Measurements from ENCODE around the gene APOE.

DNA sequence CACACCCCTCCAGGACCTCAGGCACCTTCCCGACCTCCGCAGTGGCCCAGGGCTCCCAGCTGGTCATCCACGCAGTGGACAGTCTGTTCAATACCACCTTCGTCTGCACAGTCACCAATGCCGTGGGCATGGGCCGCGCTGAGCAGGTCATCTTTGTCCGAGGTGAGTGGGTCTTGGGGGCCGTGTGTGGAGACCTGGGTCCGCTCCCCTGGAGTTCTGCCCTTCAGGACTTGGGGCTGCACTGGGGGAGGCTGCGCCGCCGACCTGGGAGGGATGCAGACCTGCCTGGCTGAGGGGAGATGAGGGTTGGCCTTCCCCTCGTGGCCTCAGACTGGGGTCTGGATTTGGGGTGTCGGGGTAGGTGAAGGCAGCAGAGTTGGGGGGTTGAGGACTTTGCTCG is 31.3 kb upstream of the APOE start:
- TF ChIP-seq, protein P1, sequence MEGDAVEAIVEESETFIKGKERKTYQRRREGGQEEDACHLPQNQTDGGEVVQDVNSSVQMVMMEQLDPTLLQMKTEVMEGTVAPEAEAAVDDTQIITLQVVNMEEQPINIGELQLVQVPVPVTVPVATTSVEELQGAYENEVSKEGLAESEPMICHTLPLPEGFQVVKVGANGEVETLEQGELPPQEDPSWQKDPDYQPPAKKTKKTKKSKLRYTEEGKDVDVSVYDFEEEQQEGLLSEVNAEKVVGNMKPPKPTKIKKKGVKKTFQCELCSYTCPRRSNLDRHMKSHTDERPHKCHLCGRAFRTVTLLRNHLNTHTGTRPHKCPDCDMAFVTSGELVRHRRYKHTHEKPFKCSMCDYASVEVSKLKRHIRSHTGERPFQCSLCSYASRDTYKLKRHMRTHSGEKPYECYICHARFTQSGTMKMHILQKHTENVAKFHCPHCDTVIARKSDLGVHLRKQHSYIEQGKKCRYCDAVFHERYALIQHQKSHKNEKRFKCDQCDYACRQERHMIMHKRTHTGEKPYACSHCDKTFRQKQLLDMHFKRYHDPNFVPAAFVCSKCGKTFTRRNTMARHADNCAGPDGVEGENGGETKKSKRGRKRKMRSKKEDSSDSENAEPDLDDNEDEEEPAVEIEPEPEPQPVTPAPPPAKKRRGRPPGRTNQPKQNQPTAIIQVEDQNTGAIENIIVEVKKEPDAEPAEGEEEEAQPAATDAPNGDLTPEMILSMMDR (IDR thresholded peaks at IDR 0.05; ENCODE audit: low read depth, low read length): no peak
- TF ChIP-seq EZH2phosphoT487 (IDR thresholded peaks at IDR 0.05; ENCODE audit: low read depth): no peak
